Measurements from ENCODE around the gene CHDH. TPM values are rescaled to one million over a fixed set of nuclear protein-coding genes. Genes with fewer than 3 reads are reported as not detected.

Gene CHDH
- total and polyA plus RNA-seq, 2 donors (not counting 3 experiments of a cell fraction or from before 2014, with no cell fraction given), result 0.04 to 0.06 TPM

DNA sequence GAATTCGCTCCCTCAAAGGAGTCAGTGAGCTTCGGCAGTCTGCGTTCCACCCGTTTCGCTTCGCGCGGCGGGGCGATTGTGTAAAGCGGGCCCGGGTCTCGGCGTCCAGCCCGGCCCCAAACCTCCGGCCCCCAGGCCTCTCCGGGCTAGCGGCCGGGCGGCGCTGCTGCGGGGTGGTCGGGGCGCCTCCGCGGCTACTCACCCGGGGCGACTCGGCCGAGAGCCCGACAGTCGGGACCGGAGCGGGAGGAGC, 412 bp downstream of the CHDH start:
- no TSS peak for BruUV-seq (replicated peaks)
- Histone ChIP-seq H4K20me1 (replicated peaks; ENCODE audit: control insufficient read depth, extremely low read depth, insufficient read depth, low read length) (no peaks in the 10 kb centered on the region), H3K9me1 (replicated peaks; ENCODE audit: control insufficient read depth, extremely low read depth, insufficient read depth, low read length) (no peaks in the 10 kb centered on the region), H3K4me1 (ENCODE audit: control insufficient read depth, extremely low read depth, insufficient read depth, low read length) (no peaks in the 10 kb centered on the region), H2AFZ (ENCODE audit: low read depth, low read length) (peak overlapping the region; percentile 14), H3K27ac (ENCODE audit: insufficient read depth, low read depth, low read length) (no peak overlapping the region), H3K4me2 (ENCODE audit: insufficient read depth, low read length) (peak overlapping the region; percentile 33), H3K9me3 (replicated peaks; ENCODE audit: control insufficient read depth, insufficient read depth, low read length) (no peaks in the 10 kb centered on the region), H3K36me3 (ENCODE audit: control insufficient read depth in 2 of 2, extremely low read depth in 1 of 2, insufficient read depth in 2 of 2, low read length in 2 of 2) (no peaks in the 10 kb centered on the region), H3K79me2 (ENCODE audit: control insufficient read depth, insufficient read depth, low read length) (no peaks in the 10 kb centered on the region), H3K4me3 (replicated peaks in 1 of 3; ENCODE audit: insufficient read depth in 1 of 3, low read depth in 1 of 3, low read length in 3 of 3) (peak overlapping the region in 1 of 3 experiments; percentile 36), H3K27me3 (ENCODE audit: control insufficient read depth in 2 of 2, insufficient read depth in 2 of 2, low read length in 2 of 2) (peaks cover 30 to 32% of the 10 kb centered on the region in 2 experiments), H3K9ac (replicated peaks; ENCODE audit: extremely low read depth, insufficient read depth, low read length) (no peak overlapping the region)
- ChIA-PET POLR2A (no interaction called here), CTCF (no interaction called here)
- DNase-seq (ENCODE audit: low read depth, low spot score) (no peak), FAIRE-seq (no peak)
- intact Hi-C loops (cut with micrococcal nuclease), result no loop called here
- dilution Hi-C loops (cut with MboI; ENCODE audit: extremely low pct_ligation_motif_present, low sequenced_read_pairs), result no loop called here
- peak; percentile 91 for TF ChIP-seq EZH2 (IDR thresholded peaks at IDR 0.05; ENCODE audit: borderline replicate concordance, low read depth, low read length, severe bottlenecking)
- TF ChIP-seq FOS (IDR thresholded peaks at IDR 0.05; ENCODE audit: borderline replicate concordance, insufficient read depth, low read length), result no peak

GRCh38 chr3:53845103-53845880, 927 bp downstream of the CHDH start:
- peak; percentile 17 for DNase-seq (ENCODE audit: low read depth, low spot score)
- no TSS peak for BruUV-seq (replicated peaks)
- Histone ChIP-seq H3K9me1 (replicated peaks; ENCODE audit: control insufficient read depth, extremely low read depth, insufficient read depth, low read length) (no peaks in the 10 kb centered on the region), H3K4me3 (replicated peaks in 1 of 3; ENCODE audit: insufficient read depth in 1 of 3, low read depth in 1 of 3, low read length in 3 of 3) (peak overlapping the region in 1 of 3 experiments; percentile 36), H3K79me2 (ENCODE audit: control insufficient read depth, insufficient read depth, low read length) (no peaks in the 10 kb centered on the region), H3K36me3 (ENCODE audit: control insufficient read depth in 2 of 2, extremely low read depth in 1 of 2, insufficient read depth in 2 of 2, low read length in 2 of 2) (no peaks in the 10 kb centered on the region), H4K20me1 (replicated peaks; ENCODE audit: control insufficient read depth, extremely low read depth, insufficient read depth, low read length) (no peaks in the 10 kb centered on the region), H3K27ac (ENCODE audit: insufficient read depth, low read depth, low read length) (no peak overlapping the region), H3K4me2 (ENCODE audit: insufficient read depth, low read length) (peak overlapping the region; percentile 33), H3K27me3 (ENCODE audit: control insufficient read depth in 2 of 2, insufficient read depth in 2 of 2, low read length in 2 of 2) (peaks cover 30 to 32% of the 10 kb centered on the region in 2 experiments), H3K4me1 (ENCODE audit: control insufficient read depth, extremely low read depth, insufficient read depth, low read length) (no peaks in the 10 kb centered on the region), H3K9ac (replicated peaks; ENCODE audit: extremely low read depth, insufficient read depth, low read length) (no peak overlapping the region), H2AFZ (ENCODE audit: low read depth, low read length) (peak overlapping the region; percentile 14), H3K9me3 (replicated peaks; ENCODE audit: control insufficient read depth, insufficient read depth, low read length) (no peaks in the 10 kb centered on the region)
- TF ChIP-seq POLR2A (IDR thresholded peaks at IDR 0.05; ENCODE audit: low read depth, low read length), result no peak
- TF ChIP-seq MYC (IDR thresholded peaks at IDR 0.05; ENCODE audit: low read depth, low read length), result no peak
- no peak for TF ChIP-seq JUN (IDR thresholded peaks at IDR 0.05; ENCODE audit: borderline replicate concordance, insufficient read depth, insufficient read length, low read depth)
- TF ChIP-seq, protein P1, sequence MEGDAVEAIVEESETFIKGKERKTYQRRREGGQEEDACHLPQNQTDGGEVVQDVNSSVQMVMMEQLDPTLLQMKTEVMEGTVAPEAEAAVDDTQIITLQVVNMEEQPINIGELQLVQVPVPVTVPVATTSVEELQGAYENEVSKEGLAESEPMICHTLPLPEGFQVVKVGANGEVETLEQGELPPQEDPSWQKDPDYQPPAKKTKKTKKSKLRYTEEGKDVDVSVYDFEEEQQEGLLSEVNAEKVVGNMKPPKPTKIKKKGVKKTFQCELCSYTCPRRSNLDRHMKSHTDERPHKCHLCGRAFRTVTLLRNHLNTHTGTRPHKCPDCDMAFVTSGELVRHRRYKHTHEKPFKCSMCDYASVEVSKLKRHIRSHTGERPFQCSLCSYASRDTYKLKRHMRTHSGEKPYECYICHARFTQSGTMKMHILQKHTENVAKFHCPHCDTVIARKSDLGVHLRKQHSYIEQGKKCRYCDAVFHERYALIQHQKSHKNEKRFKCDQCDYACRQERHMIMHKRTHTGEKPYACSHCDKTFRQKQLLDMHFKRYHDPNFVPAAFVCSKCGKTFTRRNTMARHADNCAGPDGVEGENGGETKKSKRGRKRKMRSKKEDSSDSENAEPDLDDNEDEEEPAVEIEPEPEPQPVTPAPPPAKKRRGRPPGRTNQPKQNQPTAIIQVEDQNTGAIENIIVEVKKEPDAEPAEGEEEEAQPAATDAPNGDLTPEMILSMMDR (IDR thresholded peaks at IDR 0.05; ENCODE audit: extremely low read depth in 1 of 2, insufficient read depth in 1 of 2, low read depth in 1 of 2, low read length in 2 of 2), result peak in 1 of 2 donors; percentile 14
- no peak for TF ChIP-seq MAX (IDR thresholded peaks at IDR 0.05; ENCODE audit: insufficient read depth, insufficient read length)
- no peak for TF ChIP-seq GATA2 (IDR thresholded peaks at IDR 0.05; ENCODE audit: insufficient read depth, insufficient read length, low read depth, low read length)
- no peak for TF ChIP-seq FOS (IDR thresholded peaks at IDR 0.05; ENCODE audit: borderline replicate concordance, insufficient read depth, low read length)
- no peak for TF ChIP-seq POLR2AphosphoS5 (IDR thresholded peaks at IDR 0.05; ENCODE audit: insufficient read depth, low read depth, low read length)
- dilution Hi-C loops (cut with MboI; ENCODE audit: extremely low pct_ligation_motif_present, low sequenced_read_pairs), result no loop called here
- FAIRE-seq, result no peak
- POLR2A ChIA-PET, result no interaction called here
- CTCF ChIA-PET, result interaction anchor here (1.0 kb wide), 1 partner anchor 23 kb away, joined by 3 read pairs; no protein-coding TSS in a partner anchor
- intact Hi-C loops (cut with micrococcal nuclease), result no loop called here
